SK-N-MC (cell line): ENCODE data around the gene POLR2J.

ENCODE experiments used
- DNase-seq: peaks from one replicate; pipeline ENCODE4 v3.0.0-alpha.2; 2011; ENCODE audit warnings: low read depth, low spot score
- H3K27ac ChIP-seq: fragments of 200-600 bp; sonication (generic); 2 replicates; pipeline ENCODE4 v1.5.1; 2016; ENCODE audit warnings: mixed run types
- H3K36me3 ChIP-seq: fragments of 200-600 bp; sonication (generic); 2 replicates; pipeline ENCODE4 v1.6.1; 2017; ENCODE audit warnings: antibody characterized with exemption, low read length, mixed read lengths; ENCODE audit not compliant: insufficient read depth
- H3K4me3 ChIP-seq: fragments of 200-600 bp; sonication (generic); 2 replicates; pipeline ENCODE4 v1.5.1; 2016
- H3K9ac ChIP-seq: fragments of 200-600 bp; sonication (generic); 2 replicates; pipeline ENCODE4 v1.8.0; 2017; ENCODE audit warnings: mixed run types, mixed read lengths; ENCODE audit not compliant: insufficient read length
- H3K9me3 ChIP-seq: fragments of 200-600 bp; sonication (generic); 2 replicates; pipeline ENCODE4 v1.6.1; 2017; ENCODE audit warnings: low read depth, mild to moderate bottlenecking, antibody characterized with exemption, low read length, moderate library complexity, mixed read lengths
- EZH2 ChIP-seq: fragments of 200-600 bp; sonication (generic); IDR thresholded peaks from one replicate; pipeline ENCODE4 v1.6.1; 2017; ENCODE audit warnings: antibody characterized with exemption
- FOXP2 ChIP-seq: optimal IDR thresholded peaks from 2 replicates; pipeline ENCODE3; 2011; ENCODE audit warnings: mild to moderate bottlenecking, moderate library complexity; ENCODE audit not compliant: insufficient read depth; ENCODE audit errors: extremely low read length, control extremely low read depth
- POLR2AphosphoS5 ChIP-seq: IDR thresholded peaks from 2 replicates; pipeline ENCODE4 v1.6.1; 2012; ENCODE audit warnings: mild to moderate bottlenecking, low read depth, low read length, borderline replicate concordance

POLR2J gene

DNA sequence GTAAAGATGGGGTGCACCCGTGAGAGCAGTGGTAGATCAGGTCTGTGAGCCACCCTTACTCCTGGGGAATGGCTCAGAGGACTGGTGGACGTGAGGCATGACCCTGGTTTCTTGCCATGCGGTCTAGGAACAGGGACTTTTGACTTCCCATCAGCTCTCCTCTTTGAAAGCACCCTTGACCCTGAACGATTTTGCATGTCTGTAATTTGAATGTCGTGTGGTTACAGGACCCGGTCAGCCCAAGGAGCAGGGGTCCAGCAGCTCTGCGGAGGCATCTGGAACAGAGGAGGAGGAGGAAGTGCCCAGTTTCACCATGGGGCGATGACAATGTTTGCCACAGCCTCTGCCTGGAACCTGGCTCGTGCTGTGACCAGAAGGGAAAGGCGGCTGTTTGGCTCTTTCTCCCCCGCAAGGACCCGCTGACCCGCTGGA is 53.9 kb downstream of the POLR2J start:
- no peak overlapping the region for H3K9ac ChIP-seq
- H3K36me3 ChIP-seq = peaks cover 39% of the 10 kb centered on the region
- H3K27ac ChIP-seq = no peak overlapping the region
- H3K4me3 ChIP-seq = no peak overlapping the region
- TF ChIP-seq FOXP2 (no peak), EZH2 (no peak), POLR2AphosphoS5 (no peak)
- H3K9me3 ChIP-seq = no peaks in the 10 kb centered on the region
- no peak for DNase-seq

DNA sequence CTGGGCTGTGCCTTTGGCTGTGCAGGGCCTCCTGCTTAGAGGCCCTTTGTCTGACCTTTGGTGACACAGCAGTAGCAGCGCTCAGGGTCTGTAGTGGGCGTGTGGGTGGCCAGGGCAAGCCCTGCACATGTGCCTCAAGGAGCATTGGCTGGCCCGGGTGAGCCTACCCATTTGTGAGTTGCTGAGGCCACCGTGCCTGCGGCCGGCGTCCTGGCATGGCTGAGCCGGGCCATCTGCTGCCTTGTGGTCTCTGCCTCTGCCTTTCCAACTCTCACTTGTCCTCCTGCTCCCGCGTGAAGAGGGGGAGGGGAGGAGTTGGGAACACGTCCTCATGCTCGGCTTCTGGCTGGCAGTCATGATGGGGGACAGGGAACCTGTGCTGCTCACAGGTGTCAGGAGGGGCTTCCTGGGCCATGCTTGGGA is 54.6 kb downstream of the POLR2J start:
- no peak for TF ChIP-seq POLR2AphosphoS5
- no peak for TF ChIP-seq EZH2
- TF ChIP-seq FOXP2 = no peak
- H3K36me3 ChIP-seq = peaks cover 42% of the 10 kb centered on the region
- no peak overlapping the region for H3K27ac ChIP-seq
- H3K9ac ChIP-seq = no peak overlapping the region
- no peak overlapping the region for H3K4me3 ChIP-seq
- no peaks in the 10 kb centered on the region for H3K9me3 ChIP-seq
- DNase-seq = no peak
